Measurements from ENCODE around the gene CD59.

DNA sequence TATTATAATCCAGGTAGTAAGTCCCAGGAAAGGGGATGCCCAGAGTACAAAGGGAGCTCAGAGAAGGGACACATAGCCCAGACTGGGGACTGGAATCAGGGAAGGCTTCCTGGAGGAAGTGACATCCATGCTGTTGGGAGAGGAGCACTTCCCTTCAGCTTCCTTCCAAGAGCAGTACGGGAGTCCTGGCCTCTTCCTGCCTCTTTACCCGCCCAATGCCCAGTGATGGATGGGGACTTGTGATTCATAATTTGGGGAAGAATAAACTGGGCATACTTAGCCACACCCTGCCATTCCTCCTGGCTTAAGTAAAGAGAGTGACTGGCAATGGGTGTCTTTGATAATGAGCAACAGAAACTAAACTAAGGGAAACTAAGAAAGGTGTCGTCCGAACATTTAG lies 47.1 kb downstream of the CD59 start:
- TF ChIP-seq POLR2A (IDR thresholded peaks at IDR 0.05) (no peak), POLR2AphosphoS5 (IDR thresholded peaks at IDR 0.05) (no peak)
- TF ChIP-seq, protein P1, sequence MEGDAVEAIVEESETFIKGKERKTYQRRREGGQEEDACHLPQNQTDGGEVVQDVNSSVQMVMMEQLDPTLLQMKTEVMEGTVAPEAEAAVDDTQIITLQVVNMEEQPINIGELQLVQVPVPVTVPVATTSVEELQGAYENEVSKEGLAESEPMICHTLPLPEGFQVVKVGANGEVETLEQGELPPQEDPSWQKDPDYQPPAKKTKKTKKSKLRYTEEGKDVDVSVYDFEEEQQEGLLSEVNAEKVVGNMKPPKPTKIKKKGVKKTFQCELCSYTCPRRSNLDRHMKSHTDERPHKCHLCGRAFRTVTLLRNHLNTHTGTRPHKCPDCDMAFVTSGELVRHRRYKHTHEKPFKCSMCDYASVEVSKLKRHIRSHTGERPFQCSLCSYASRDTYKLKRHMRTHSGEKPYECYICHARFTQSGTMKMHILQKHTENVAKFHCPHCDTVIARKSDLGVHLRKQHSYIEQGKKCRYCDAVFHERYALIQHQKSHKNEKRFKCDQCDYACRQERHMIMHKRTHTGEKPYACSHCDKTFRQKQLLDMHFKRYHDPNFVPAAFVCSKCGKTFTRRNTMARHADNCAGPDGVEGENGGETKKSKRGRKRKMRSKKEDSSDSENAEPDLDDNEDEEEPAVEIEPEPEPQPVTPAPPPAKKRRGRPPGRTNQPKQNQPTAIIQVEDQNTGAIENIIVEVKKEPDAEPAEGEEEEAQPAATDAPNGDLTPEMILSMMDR (IDR thresholded peaks at IDR 0.05) = no peak
